HFFc6 (cell line): ENCODE results near the gene SORBS2. TPM values are rescaled to one million over a fixed set of nuclear protein-coding genes. Genes with fewer than 3 reads are reported as not detected.

Experiments
- DNase-seq: peaks from one replicate; pipeline ENCODE4 v3.0.0-alpha.2; 2018
- H3K27ac Mint-ChIP-seq: 2 replicates; pipeline ENCODE4 v1.8.0; 2020; ENCODE audit warnings: mild to moderate bottlenecking, mixed read lengths
- H3K27me3 Mint-ChIP-seq: 2 replicates; pipeline ENCODE4 v1.8.0; 2021; ENCODE audit warnings: mild to moderate bottlenecking, moderate library complexity, mixed read lengths; ENCODE audit not compliant: insufficient read depth
- H3K36me3 Mint-ChIP-seq: 2 replicates; pipeline ENCODE4 v1.8.0; 2021; ENCODE audit warnings: low read depth, mixed read lengths
- H3K4me1 Mint-ChIP-seq: 2 replicates; pipeline ENCODE4 v1.8.0; 2020; ENCODE audit warnings: low read depth, mixed read lengths
- H3K4me3 Mint-ChIP-seq: 2 replicates; pipeline ENCODE4 v1.8.0; 2020; ENCODE audit warnings: mild to moderate bottlenecking, moderate library complexity, mixed read lengths
- H3K9me3 Mint-ChIP-seq: 2 replicates; pipeline ENCODE4 v1.8.0; 2020; ENCODE audit warnings: mild to moderate bottlenecking, mixed read lengths
- CTCF ChIP-seq: fragments of 200-600 bp; sonication (generic); IDR thresholded peaks from 2 replicates; pipeline ENCODE4 v1.5.0; 2021; ENCODE audit warnings: antibody characterized with exemption, mild to moderate bottlenecking
- total RNA-seq, 6 experiments: library from RNA; stranded (reverse); fragmentation: NEBNext Ultra II Directional; extraction: Animal tissue kit (Norgen Biotek cat#: 25700); gene quantifications; 2 replicates in 1 of 6; 3 replicates in 5 of 6; pipeline ENCODE4 v1.2.3, GENCODE V29; 2021

SORBS2 gene
- total RNA-seq, 6 experiments from 2014 or later = 0.48 to 3.6 (median 0.72) TPM

GRCh38 chr4:185695743-185696142, 116.3 kb downstream of the SORBS2 start:
- Mint-ChIP-seq H3K27me3 (peaks cover 7% of the 10 kb centered on the region), H3K9me3 (no peaks in the 10 kb centered on the region), H3K4me3 (no peak overlapping the region), H3K4me1 (peaks cover 5% of the 10 kb centered on the region; the same call in 1 of the 2 replicates), H3K36me3 (no peaks in the 10 kb centered on the region), H3K27ac (no peak overlapping the region)
- DNase-seq = no peak
- no peak for TF ChIP-seq CTCF

GRCh38 chr4:185693548-185694215, 118.3 kb downstream of the SORBS2 start:
- no peak overlapping the region for H3K4me3 Mint-ChIP-seq
- H3K27me3 Mint-ChIP-seq = peaks cover 7% of the 10 kb centered on the region
- no peaks in the 10 kb centered on the region for H3K4me1 Mint-ChIP-seq
- no peaks in the 10 kb centered on the region for H3K9me3 Mint-ChIP-seq
- no peak for TF ChIP-seq CTCF
- no peaks in the 10 kb centered on the region for H3K36me3 Mint-ChIP-seq
- DNase-seq = no peak
- no peak overlapping the region for H3K27ac Mint-ChIP-seq

DNA sequence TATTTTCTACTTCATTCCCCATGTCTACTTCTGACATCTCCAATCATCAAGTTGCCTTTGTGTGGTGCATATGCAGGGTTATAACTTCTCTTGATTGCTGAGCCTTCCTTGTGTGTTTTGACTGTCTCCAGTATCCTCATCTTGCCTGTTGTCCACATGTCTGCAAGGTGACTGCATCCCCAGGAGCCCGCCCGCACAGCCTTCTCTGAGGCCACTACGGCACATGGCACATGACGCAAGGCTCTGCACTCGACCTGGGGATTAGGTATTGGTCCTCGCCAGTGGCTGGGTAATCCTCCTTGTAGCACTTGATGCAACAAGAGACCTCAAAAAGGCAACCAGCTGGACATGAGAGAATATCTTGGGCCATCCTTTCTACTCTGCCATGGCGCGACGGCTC, 122.6 kb downstream of the SORBS2 start:
- Mint-ChIP-seq H3K36me3 (no peaks in the 10 kb centered on the region), H3K4me1 (peaks cover 11% of the 10 kb centered on the region; the same call in 1 of the 2 replicates), H3K4me3 (no peak overlapping the region), H3K9me3 (no peaks in the 10 kb centered on the region), H3K27ac (no peak overlapping the region), H3K27me3 (peaks cover 7% of the 10 kb centered on the region)
- no peak for DNase-seq
- TF ChIP-seq CTCF = no peak

DNA sequence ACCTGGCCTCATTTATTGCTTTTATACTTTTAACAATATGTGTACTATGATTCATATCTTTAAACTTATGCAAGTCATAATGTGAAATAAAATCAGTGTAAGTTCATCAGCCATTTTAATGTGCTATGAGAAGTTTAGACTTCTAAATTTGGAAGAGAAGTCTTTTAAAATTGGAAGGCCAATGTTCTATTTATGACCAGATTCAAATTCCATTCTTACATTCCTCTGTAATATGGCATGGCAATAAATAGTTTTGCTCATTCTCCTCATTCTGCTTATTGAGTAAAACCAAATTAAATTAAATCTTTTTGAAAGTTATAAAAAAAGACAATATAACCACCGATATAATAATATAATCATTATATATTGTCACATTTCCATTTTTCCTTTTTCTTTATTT, 126.2 kb downstream of the SORBS2 start:
- no peaks in the 10 kb centered on the region for H3K9me3 Mint-ChIP-seq
- H3K4me3 Mint-ChIP-seq = no peak overlapping the region
- H3K4me1 Mint-ChIP-seq = peaks cover 23% of the 10 kb centered on the region
- no peaks in the 10 kb centered on the region; the same call in 1 of the 2 replicates for H3K27me3 Mint-ChIP-seq
- TF ChIP-seq CTCF = no peak
- DNase-seq = no peak
- H3K27ac Mint-ChIP-seq = no peak overlapping the region
- no peaks in the 10 kb centered on the region for H3K36me3 Mint-ChIP-seq

DNA sequence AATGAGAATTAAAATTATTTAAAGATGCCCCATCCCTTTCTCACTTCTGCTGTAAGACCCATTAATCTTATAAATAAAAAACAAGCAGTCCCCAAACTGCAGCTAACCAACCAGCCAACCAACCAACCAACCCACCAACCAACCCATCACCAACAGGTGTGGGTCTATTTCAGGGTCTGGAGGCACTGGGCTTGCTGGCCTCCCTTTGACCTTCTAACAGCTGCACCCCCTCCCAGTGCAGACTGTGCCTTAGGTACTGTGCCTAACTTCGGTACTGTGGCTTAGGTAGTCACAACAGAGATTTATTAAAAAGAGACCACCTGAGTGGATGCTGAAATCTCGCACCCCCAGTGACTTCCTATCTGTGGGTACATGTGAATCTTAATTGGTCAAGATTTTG, 128.1 kb downstream of the SORBS2 start:
- H3K9me3 Mint-ChIP-seq = no peaks in the 10 kb centered on the region
- H3K4me3 Mint-ChIP-seq = no peak overlapping the region
- no peak overlapping the region for H3K27ac Mint-ChIP-seq
- no peaks in the 10 kb centered on the region; the same call in 1 of the 2 replicates for H3K27me3 Mint-ChIP-seq
- DNase-seq = no peak
- TF ChIP-seq CTCF = no peak
- no peaks in the 10 kb centered on the region for H3K36me3 Mint-ChIP-seq
- peaks cover 23% of the 10 kb centered on the region for H3K4me1 Mint-ChIP-seq
